ENCODE measurements around the gene DNM2.

- TF ChIP-seq CTCF (IDR thresholded peaks at IDR 0.05) (no peak), EP300 (IDR thresholded peaks at IDR 0.05) (no peak), POLR2AphosphoS5 (IDR thresholded peaks at IDR 0.05) (no peak)
Observed at GRCh38 chr19:10751109-10751953, 33.5 kb downstream of the DNM2 start.

Measured in suprapubic skin (tissue), 4 donors.